GM21528 (cell line): ENCODE results near the gene CXorf49B.

Source experiments
- ATAC-seq: cut with Tn5 transposase; IDR thresholded peaks from one replicate; pipeline ENCODE4 v1.9.1; 2021; ENCODE audit warnings: mild to moderate bottlenecking, moderate library complexity; ENCODE audit not compliant: unreplicated experiment, low FRiP score

The CXorf49B gene

GRCh38 chrX:71815121-71815905, 52.2 kb downstream of the CXorf49B start:
- no peak for ATAC-seq

GRCh38 chrX:71815906-71816156, 52.7 kb downstream of the CXorf49B start:
- ATAC-seq: no peak
